Tibial nerve (tissue), 4 donors: ENCODE data around the gene S100A1.

Experiments used
- EP300 ChIP-seq, 2 donors: sonication (generic); formaldehyde crosslinking; IDR thresholded peaks; one replicate each; pipeline ENCODE4 v1.6.1; 2017; ENCODE audit warnings: antibody characterized with exemption in 2 of 2, mild to moderate bottlenecking in 1 of 2
- POLR2A ChIP-seq, 2 donors: fragments of 450-650 bp; IDR thresholded peaks; one replicate each; pipeline ENCODE4 v1.6.1; 2017; ENCODE audit warnings: antibody characterized with exemption in 2 of 2, mild to moderate bottlenecking in 2 of 2, moderate library complexity in 2 of 2
- TF ChIP-seq, protein P1 (sequence below), 5 experiments: fragments of 200-600 bp in 3 of 5; fragments of 450-650 bp in 2 of 5; sonication (generic) in 3 of 5; IDR thresholded peaks; one replicate each; pipeline ENCODE4 v1.5.1; 2016 to 2019; ENCODE audit warnings: antibody characterized with exemption in 5 of 5, mild to moderate bottlenecking in 3 of 5, moderate library complexity in 2 of 5

DNA sequence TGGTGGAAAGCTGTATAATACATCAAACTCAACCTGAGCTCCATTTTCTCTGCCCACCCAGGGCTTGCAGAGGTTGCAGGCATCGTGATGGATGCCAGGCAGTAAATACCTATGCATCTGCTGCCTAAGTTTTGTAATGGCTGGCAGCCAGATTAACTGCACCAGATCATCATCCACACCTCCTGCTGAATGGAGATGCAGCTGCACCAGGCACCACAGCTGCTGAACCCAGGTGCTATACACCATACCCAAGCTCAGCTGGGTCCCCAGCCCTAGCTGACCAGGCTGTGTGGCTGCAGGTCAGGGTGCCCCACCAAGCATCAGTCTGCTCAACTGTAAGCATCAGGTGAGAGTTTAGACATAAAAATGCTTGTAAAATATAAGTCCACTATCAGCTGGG, 23.5 kb downstream of the S100A1 start:
- TF ChIP-seq, protein P1, sequence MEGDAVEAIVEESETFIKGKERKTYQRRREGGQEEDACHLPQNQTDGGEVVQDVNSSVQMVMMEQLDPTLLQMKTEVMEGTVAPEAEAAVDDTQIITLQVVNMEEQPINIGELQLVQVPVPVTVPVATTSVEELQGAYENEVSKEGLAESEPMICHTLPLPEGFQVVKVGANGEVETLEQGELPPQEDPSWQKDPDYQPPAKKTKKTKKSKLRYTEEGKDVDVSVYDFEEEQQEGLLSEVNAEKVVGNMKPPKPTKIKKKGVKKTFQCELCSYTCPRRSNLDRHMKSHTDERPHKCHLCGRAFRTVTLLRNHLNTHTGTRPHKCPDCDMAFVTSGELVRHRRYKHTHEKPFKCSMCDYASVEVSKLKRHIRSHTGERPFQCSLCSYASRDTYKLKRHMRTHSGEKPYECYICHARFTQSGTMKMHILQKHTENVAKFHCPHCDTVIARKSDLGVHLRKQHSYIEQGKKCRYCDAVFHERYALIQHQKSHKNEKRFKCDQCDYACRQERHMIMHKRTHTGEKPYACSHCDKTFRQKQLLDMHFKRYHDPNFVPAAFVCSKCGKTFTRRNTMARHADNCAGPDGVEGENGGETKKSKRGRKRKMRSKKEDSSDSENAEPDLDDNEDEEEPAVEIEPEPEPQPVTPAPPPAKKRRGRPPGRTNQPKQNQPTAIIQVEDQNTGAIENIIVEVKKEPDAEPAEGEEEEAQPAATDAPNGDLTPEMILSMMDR (IDR thresholded peaks at IDR 0.05) = no peak
- TF ChIP-seq POLR2A (IDR thresholded peaks at IDR 0.05) = no peak
- TF ChIP-seq EP300 (IDR thresholded peaks at IDR 0.05) = no peak
